ENCODE measurements around the gene PDRG1. TPM values are rescaled to one million over a fixed set of nuclear protein-coding genes. Genes with fewer than 3 reads are reported as not detected.
"Not testable (repeated sequence)": the region's sequence is repeated elsewhere in the genome, so short reads cannot be mapped to it uniquely, and the experiment has no call there.

PDRG1 gene
- total RNA-seq, 1 donor = 3.0 TPM

GRCh38 chr20:31918466-31919105, 33.3 kb downstream of the PDRG1 start:
- no peak overlapping the region for H3K4me3 ChIP-seq (ENCODE audit: low read depth, low read length)
- DNase-seq (ENCODE audit: low read depth) = no peak
- no peak for TF ChIP-seq CTCF (IDR thresholded peaks at IDR 0.05; ENCODE audit: insufficient read depth, low read length)

GRCh38 chr20:31917962-31918412, 33.9 kb downstream of the PDRG1 start:
- H3K4me3 ChIP-seq (ENCODE audit: low read depth, low read length); DNase-seq (ENCODE audit: low read depth): not testable (repeated sequence)

- no peak overlapping the region for H3K4me3 ChIP-seq (ENCODE audit: low read depth, low read length)
- no peak for DNase-seq (ENCODE audit: low read depth)
- TF ChIP-seq CTCF (IDR thresholded peaks at IDR 0.05; ENCODE audit: insufficient read depth, low read length) = no peak
Measured at GRCh38 chr20:31916708-31917107, 35.1 kb downstream of the PDRG1 start.

- no peak overlapping the region for H3K4me3 ChIP-seq (ENCODE audit: low read depth, low read length)
- no peak for DNase-seq (ENCODE audit: low read depth)
- no peak for TF ChIP-seq CTCF (IDR thresholded peaks at IDR 0.05; ENCODE audit: insufficient read depth, low read length)
Measured at GRCh38 chr20:31915491-31916280, 36.2 kb downstream of the PDRG1 start.

- no peak for TF ChIP-seq CTCF (IDR thresholded peaks at IDR 0.05; ENCODE audit: insufficient read depth, low read length)
- no peak overlapping the region for H3K4me3 ChIP-seq (ENCODE audit: low read depth, low read length)
- no peak for DNase-seq (ENCODE audit: low read depth)
Measured at GRCh38 chr20:31914170-31914569, 37.7 kb downstream of the PDRG1 start.

- TF ChIP-seq CTCF (IDR thresholded peaks at IDR 0.05; ENCODE audit: insufficient read depth, low read length) = no peak
- H3K4me3 ChIP-seq (ENCODE audit: low read depth, low read length) = no peak overlapping the region
- no peak for DNase-seq (ENCODE audit: low read depth)
Measured at GRCh38 chr20:31913431-31914157, 38.3 kb downstream of the PDRG1 start.
